Calu3 (cell line): ENCODE data around the gene ZNF511. TPM values are rescaled to one million over a fixed set of nuclear protein-coding genes. Genes with fewer than 3 reads are reported as not detected.

Source experiments
- BruUV-seq: library from RNA; stranded (reverse); fragments of 400-500 nt; replicated peaks from 2 replicates; lab custom pipeline; 2021; lab: Mats Ljungman, UMichigan
- CTCF ChIA-PET: fragments of 300-600 bp; sonication (Branson Sonifier 250); formaldehyde crosslinking; loops from one replicate; lab custom pipeline; 2022; ENCODE audit warnings: antibody characterized with exemption; lab: Charles Lee
- DNase-seq: peaks from one replicate; pipeline ENCODE4 v3.0.0; 2022
- H3K27ac Mint-ChIP-seq: one replicate; pipeline ENCODE4 v1.8.0; 2022; ENCODE audit warnings: mixed read lengths; ENCODE audit not compliant: unreplicated experiment
- H3K27me3 Mint-ChIP-seq: one replicate; pipeline ENCODE4 v1.8.0; 2022; ENCODE audit warnings: mixed read lengths; ENCODE audit not compliant: unreplicated experiment
- H3K36me3 Mint-ChIP-seq: one replicate; pipeline ENCODE4 v1.8.0; 2022; ENCODE audit warnings: mild to moderate bottlenecking, moderate library complexity, mixed read lengths; ENCODE audit not compliant: insufficient read depth, unreplicated experiment
- H3K4me1 Mint-ChIP-seq: one replicate; pipeline ENCODE4 v1.8.0; 2022; ENCODE audit warnings: mild to moderate bottlenecking, low read depth, mixed read lengths; ENCODE audit not compliant: unreplicated experiment
- H3K4me3 Mint-ChIP-seq: one replicate; pipeline ENCODE4 v1.8.0; 2022; ENCODE audit warnings: mild to moderate bottlenecking, low read depth, moderate library complexity, mixed read lengths; ENCODE audit not compliant: unreplicated experiment
- H3K9me3 Mint-ChIP-seq: one replicate; pipeline ENCODE4 v1.8.0; 2022; ENCODE audit warnings: low read depth, mixed read lengths; ENCODE audit not compliant: unreplicated experiment
- CTCF ChIP-seq: fragments of 200-600 bp; IDR thresholded peaks from one replicate; pipeline ENCODE4 v1.8.0; 2022; ENCODE audit warnings: antibody characterized with exemption; ENCODE audit not compliant: unreplicated experiment
- intact Hi-C: fragments of 100-400 bp; cut with micrococcal nuclease; formaldehyde crosslinking; loops from one replicate; pipeline ENCODE4 v1.10.0; 2022; ENCODE audit not compliant: unreplicated experiment
- total RNA-seq: library from RNA; stranded (reverse); gene quantifications from 2 replicates; pipeline ENCODE4 v1.2.3, GENCODE V29; 2022

The ZNF511 gene
- total RNA-seq, 1 experiment from 2014 or later: 24.0 TPM

GRCh38 chr10:133302230-133302629 lies 6.5 kb upstream of the ZNF511 start:
- Mint-ChIP-seq H3K27me3 (no peaks in the 10 kb centered on the region), H3K36me3 (peaks cover 33% of the 10 kb centered on the region), H3K4me1 (peaks cover 8% of the 10 kb centered on the region), H3K4me3 (no peak overlapping the region), H3K27ac (no peak overlapping the region), H3K9me3 (no peaks in the 10 kb centered on the region)
- TF ChIP-seq CTCF: no peak
- DNase-seq: no peak
- BruUV-seq: no TSS peak
- CTCF ChIA-PET: no interaction called here
- intact Hi-C loops: no loop called here

GRCh38 chr10:133303206-133303605 lies 5.5 kb upstream of the ZNF511 start:
- BruUV-seq: no TSS peak
- Mint-ChIP-seq H3K4me1 (peaks cover 8% of the 10 kb centered on the region), H3K36me3 (peaks cover 37% of the 10 kb centered on the region), H3K27ac (no peak overlapping the region), H3K9me3 (no peaks in the 10 kb centered on the region), H3K4me3 (no peak overlapping the region), H3K27me3 (no peaks in the 10 kb centered on the region)
- TF ChIP-seq CTCF: no peak
- CTCF ChIA-PET: no interaction called here
- DNase-seq: no peak
- intact Hi-C loops: no loop called here

- intact Hi-C loops: no loop called here
- no peak for DNase-seq
- BruUV-seq: no TSS peak
- H3K4me1 Mint-ChIP-seq: peaks cover 8% of the 10 kb centered on the region
- H3K9me3 Mint-ChIP-seq: no peaks in the 10 kb centered on the region
- H3K4me3 Mint-ChIP-seq: no peak overlapping the region
- peaks cover 32% of the 10 kb centered on the region for H3K36me3 Mint-ChIP-seq
- TF ChIP-seq CTCF: no peak
- H3K27ac Mint-ChIP-seq: no peak overlapping the region
- H3K27me3 Mint-ChIP-seq: no peaks in the 10 kb centered on the region
- CTCF ChIA-PET: no interaction called here
These were observed 2.6 kb upstream of the ZNF511 start for GRCh38 chr10:133306097-133306476.

GRCh38 chr10:133306941-133307379 lies 1.8 kb upstream of the ZNF511 start:
- DNase-seq: no peak
- CTCF ChIA-PET: interaction anchor here (1.2 kb wide), 1 partner anchor 17 kb away, joined by 4 read pairs; no protein-coding TSS in a partner anchor
- intact Hi-C loops: no loop called here
- Mint-ChIP-seq H3K9me3 (no peaks in the 10 kb centered on the region), H3K27ac (no peak overlapping the region), H3K4me3 (peak overlapping the region; percentile 76), H3K4me1 (peaks cover 8% of the 10 kb centered on the region), H3K27me3 (no peaks in the 10 kb centered on the region), H3K36me3 (peaks cover 32% of the 10 kb centered on the region)
- no peak for TF ChIP-seq CTCF
- no TSS peak for BruUV-seq
